ENCODE results near the gene RECQL.
"Not testable (repeated sequence)": the region's sequence is repeated elsewhere in the genome, so short reads cannot be mapped to it uniquely, and the experiment has no call there.

The RECQL gene

DNA sequence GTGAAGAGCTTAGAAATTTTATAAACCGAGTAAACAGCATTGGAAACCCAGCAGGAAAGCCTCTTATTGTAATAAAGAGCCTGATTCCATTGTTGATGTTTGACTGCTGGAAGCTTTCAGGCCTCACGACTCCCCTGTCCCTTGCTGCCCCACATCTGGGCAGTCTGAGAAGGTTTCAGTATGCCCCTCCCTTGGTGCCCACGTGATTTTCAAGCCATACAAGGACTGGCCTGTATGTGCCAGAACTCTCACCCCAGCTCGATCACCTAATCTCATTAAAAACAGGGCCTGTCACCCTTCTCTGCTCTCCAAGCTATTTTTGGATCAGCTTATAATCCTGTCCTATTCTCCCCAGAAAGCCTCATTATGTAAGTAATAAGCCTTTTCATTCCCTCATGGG is 71.4 kb downstream of the RECQL start:
- DNase-seq: peak in 1 of 56 donors; percentile 7

DNA sequence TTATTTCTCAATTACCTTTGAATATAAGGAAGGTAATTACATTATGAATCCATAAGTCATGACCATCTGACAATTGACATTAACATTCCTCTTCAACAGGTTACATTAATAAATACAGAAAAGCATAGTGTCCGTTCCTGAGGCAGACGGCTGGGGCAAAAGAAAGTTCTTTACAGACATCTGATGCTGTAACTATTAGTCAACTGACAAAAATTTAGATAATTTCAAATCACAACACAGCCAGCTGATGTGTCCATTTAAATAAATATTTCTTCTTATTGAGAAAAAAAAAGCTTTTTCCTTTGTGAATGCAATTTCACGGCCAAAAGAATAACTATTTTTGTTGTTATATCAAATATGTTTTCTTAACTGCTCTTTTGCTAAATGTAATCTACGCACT is 73.2 kb downstream of the RECQL start:
- DNase-seq: no peak

- not testable (repeated sequence) for DNase-seq
Observed at GRCh38 chr12:21419009-21419699, 82.3 kb downstream of the RECQL start.

All from amygdala (tissue), 56 donors.